IMR-90 (cell line): ENCODE measurements around the gene ZNF675. TPM values are rescaled to one million over a fixed set of nuclear protein-coding genes. Genes with fewer than 3 reads are reported as not detected.
"Not testable (repeated sequence)": the region's sequence is repeated elsewhere in the genome, so short reads cannot be mapped to it uniquely, and the experiment has no call there.

Experiments used
- ATAC-seq: fragments of 200-7000 bp; cut with Tn5 transposase; 2 replicates; pipeline ENCODE4 v1.9.1; 2020; ENCODE audit warnings: low read depth, mild to moderate bottlenecking, moderate library complexity
- BruUV-seq: library from RNA; stranded (reverse); fragments of 400-500 nt; replicated peaks from 2 replicates; lab custom pipeline; 2021; lab: Mats Ljungman, UMichigan
- CTCF ChIA-PET: fragments of 300-600 bp; formaldehyde crosslinking; extraction: SDS; loops from one replicate; lab custom pipeline; 2021; ENCODE audit warnings: antibody characterized with exemption; lab: Yijun Ruan, JAX
- POLR2A ChIA-PET: fragments of 300-600 bp; sonication (Branson Sonifier 250); formaldehyde crosslinking; loops from one replicate; lab custom pipeline; 2022; ENCODE audit warnings: antibody characterized with exemption; ENCODE audit not compliant: unreplicated experiment; lab: Charles Lee
- DNase-seq: peaks from one replicate; pipeline ENCODE4 v3.0.0; 2013
- H2AFZ ChIP-seq: replicated peaks from 2 replicates; pipeline ENCODE3; 2013; ENCODE audit warnings: low read length, mild to moderate bottlenecking; ENCODE audit not compliant: poor library complexity
- H2AK5ac ChIP-seq: 2 replicates; pipeline ENCODE4 v1.6.1; 2013; ENCODE audit warnings: low read depth, low read length, inconsistent platforms
- H2AK9ac ChIP-seq: replicated peaks from 2 replicates; pipeline ENCODE3; 2013; ENCODE audit warnings: mild to moderate bottlenecking, low read depth, low read length, moderate library complexity; ENCODE audit not compliant: poor library complexity
- H2BK120ac ChIP-seq: 2 replicates; pipeline ENCODE4 v1.6.1; 2013; ENCODE audit warnings: low read depth, low read length, inconsistent platforms
- H2BK15ac ChIP-seq: 3 replicates; pipeline ENCODE4 v1.6.1; 2013; ENCODE audit warnings: low read depth, low read length, inconsistent platforms
- H2BK20ac ChIP-seq: 2 replicates; pipeline ENCODE4 v1.6.1; 2013; ENCODE audit warnings: low read depth, mild to moderate bottlenecking, inconsistent platforms, low read length, moderate library complexity
- H2BK5ac ChIP-seq: 2 replicates; pipeline ENCODE4 v1.6.1; 2013; ENCODE audit warnings: mild to moderate bottlenecking, low read depth, low read length, inconsistent platforms; ENCODE audit not compliant: poor library complexity, severe bottlenecking
- H3K14ac ChIP-seq: replicated peaks from 2 replicates; pipeline ENCODE4 v1.6.1; 2013; ENCODE audit warnings: low read depth, low read length, inconsistent platforms
- H3K18ac ChIP-seq: 2 replicates; pipeline ENCODE4 v1.6.1; 2013; ENCODE audit warnings: low read depth, low read length, control low read depth
- H3K23ac ChIP-seq: 2 replicates; pipeline ENCODE4 v1.6.1; 2013; ENCODE audit warnings: low read depth, low read length, inconsistent platforms
- H3K27ac ChIP-seq: 2 replicates; pipeline ENCODE4 v1.5.1; 2013; ENCODE audit warnings: mild to moderate bottlenecking, control low read depth, low read length; ENCODE audit not compliant: insufficient read depth
- H3K27me3 ChIP-seq: 2 replicates; pipeline ENCODE4 v1.6.1; 2013; ENCODE audit warnings: low read length; ENCODE audit not compliant: control insufficient read depth, insufficient read depth
- H3K36me3 ChIP-seq: 2 replicates; pipeline ENCODE4 v1.6.1; 2013; ENCODE audit warnings: low read length, mixed read lengths; ENCODE audit not compliant: control insufficient read depth, insufficient read depth
- H3K4ac ChIP-seq: 2 replicates; pipeline ENCODE4 v1.6.1; 2013; ENCODE audit warnings: low read depth, low read length, inconsistent platforms
- H3K4me1 ChIP-seq: 2 replicates; pipeline ENCODE4 v1.6.1; 2013; ENCODE audit warnings: low read length, mixed read lengths; ENCODE audit not compliant: control insufficient read depth, insufficient read depth
- H3K4me2 ChIP-seq: 2 replicates; pipeline ENCODE4 v1.6.1; 2013; ENCODE audit warnings: low read depth, mild to moderate bottlenecking, control low read depth, low read length, moderate library complexity
- H3K4me3 ChIP-seq: 2 replicates; pipeline ENCODE4 v1.5.1; 2013; ENCODE audit warnings: low read depth, mild to moderate bottlenecking, control low read depth, low read length, moderate library complexity; ENCODE audit not compliant: insufficient read depth
- H3K56ac ChIP-seq: 2 replicates; pipeline ENCODE4 v1.6.1; 2013; ENCODE audit warnings: low read length, inconsistent platforms; ENCODE audit not compliant: insufficient read depth; ENCODE audit errors: extremely low read depth
- H3K79me1 ChIP-seq, 2 experiments: 2 replicates each; pipeline ENCODE4 v1.6.1; 2013; ENCODE audit warnings: low read length in 2 of 2, inconsistent platforms in 1 of 2, low read depth in 1 of 2
- H3K9ac ChIP-seq: 2 replicates; pipeline ENCODE4 v1.6.1; 2013; ENCODE audit warnings: low read depth, low read length, control low read depth
- H3K9me1 ChIP-seq: 2 replicates; pipeline ENCODE4 v1.6.1; 2013; ENCODE audit warnings: low read length, inconsistent platforms; ENCODE audit not compliant: insufficient read depth
- H3K9me3 ChIP-seq: 2 replicates; pipeline ENCODE4 v1.6.1; 2013; ENCODE audit warnings: low read length; ENCODE audit not compliant: control insufficient read depth, insufficient read depth
- H4K20me1 ChIP-seq: 2 replicates; pipeline ENCODE4 v1.6.1; 2013; ENCODE audit warnings: low read length, inconsistent platforms; ENCODE audit not compliant: insufficient read depth
- H4K5ac ChIP-seq: 2 replicates; pipeline ENCODE4 v1.6.1; 2013; ENCODE audit warnings: mild to moderate bottlenecking, low read depth, low read length, control low read depth
- H4K8ac ChIP-seq, 2 experiments: 2 replicates each; pipeline ENCODE4 v1.6.1; 2013; ENCODE audit warnings: low read depth in 2 of 2, low read length in 2 of 2, control low read depth in 1 of 2, inconsistent platforms in 1 of 2
- H4K91ac ChIP-seq: 2 replicates; pipeline ENCODE4 v1.6.1; 2013; ENCODE audit warnings: low read depth, low read length, inconsistent platforms; ENCODE audit not compliant: insufficient read depth
- WGBS, 2 experiments: methylation state at CpG; one replicate each; pipeline versions ENCODE4 v1.1.5 to v1.1.7; 2013; ENCODE audit warnings: missing lambda C conversion rate in 2 of 2; ENCODE audit not compliant: insufficient read length in 1 of 2; ENCODE audit errors: extremely low coverage in 2 of 2; 5-methylcytosine and 5-hydroxymethylcytosine counted together
- dilution Hi-C: fragments of 300-500 bp; cut with HindIII; formaldehyde crosslinking; loops from one replicate; pipeline ENCODE4 v1.14.3; 2018; ENCODE audit warnings: low sequenced_read_pairs; ENCODE audit not compliant: unreplicated experiment
- in situ Hi-C: fragments of 300-500 bp; cut with MboI; formaldehyde crosslinking; loops from 3 replicates; pipeline ENCODE4 v1.14.3; 2019; ENCODE audit warnings: low sequenced_read_pairs, inconsistent platforms, mixed read lengths
- intact Hi-C: fragments of 100-400 bp; cut with micrococcal nuclease; formaldehyde crosslinking; loops from 2 replicates; pipeline ENCODE4 v1.10.0; 2022
- polyA plus RNA-seq, 3 experiments: library from polyadenylated mRNA; depleted of rRNA; stranded (reverse); fragments of >200 nt; gene quantifications; 2 replicates each; pipeline ENCODE4 v1.2.3, GENCODE V29; 2012; ENCODE audit warnings: low replicate concordance in 1 of 3
- total RNA-seq: library from RNA; depleted of rRNA; stranded (reverse); fragments of >200 nt; gene quantifications from 2 replicates; pipeline ENCODE4 v1.2.3, GENCODE V29; 2012

Gene ZNF675
- total and polyA plus RNA-seq, 2 of the 4 experiments (the other 2 are of a cell fraction) = 2.5 to 11.1 TPM

- H2AFZ ChIP-seq, H4K8ac ChIP-seq, H3K4ac ChIP-seq, H3K79me1 ChIP-seq, H2AK5ac ChIP-seq, H3K9ac ChIP-seq, dilution Hi-C loops, H3K9me3 ChIP-seq, H3K9me1 ChIP-seq, DNase-seq, CTCF ChIA-PET, H3K18ac ChIP-seq, ATAC-seq, POLR2A ChIA-PET, H2BK5ac ChIP-seq, H3K4me3 ChIP-seq, H2AK9ac ChIP-seq, H3K27ac ChIP-seq, H2BK15ac ChIP-seq, H3K56ac ChIP-seq, BruUV-seq, intact Hi-C loops, H4K20me1 ChIP-seq, in situ Hi-C loops, H3K23ac ChIP-seq, H3K4me2 ChIP-seq, H3K27me3 ChIP-seq, H3K4me1 ChIP-seq, H3K14ac ChIP-seq, H2BK20ac ChIP-seq, H4K5ac ChIP-seq, H4K91ac ChIP-seq, H3K36me3 ChIP-seq, H2BK120ac ChIP-seq: not testable (repeated sequence)
- WGBS, 2 experiments = no CpG with 5 or more reads among the region's 6 CpGs
Measured at GRCh38 chr19:23730729-23731465, 43.9 kb upstream of the ZNF675 start.

- POLR2A ChIA-PET = not testable (repeated sequence)
Measured at GRCh38 chr19:23724161-23724560, 37.1 kb upstream of the ZNF675 start.

More at GRCh38 chr19:23724161-23724560, 37.1 kb upstream of the ZNF675 start:
- H3K18ac ChIP-seq, H2AFZ ChIP-seq, H3K79me1 ChIP-seq, H2AK5ac ChIP-seq, H2BK15ac ChIP-seq, H3K27ac ChIP-seq, H3K4me3 ChIP-seq, in situ Hi-C loops, H2BK120ac ChIP-seq, H3K4me1 ChIP-seq, H2AK9ac ChIP-seq, H3K27me3 ChIP-seq, H3K36me3 ChIP-seq, H3K4me2 ChIP-seq, H3K9me3 ChIP-seq, CTCF ChIA-PET, ATAC-seq, dilution Hi-C loops, H3K4ac ChIP-seq, H2BK5ac ChIP-seq, DNase-seq, H4K91ac ChIP-seq, H4K8ac ChIP-seq, H3K9me1 ChIP-seq, H2BK20ac ChIP-seq, intact Hi-C loops, H3K9ac ChIP-seq, H4K5ac ChIP-seq, BruUV-seq, H3K14ac ChIP-seq, H4K20me1 ChIP-seq, H3K56ac ChIP-seq, H3K23ac ChIP-seq: not testable (repeated sequence)
- no CpG with 5 or more reads among the region's 6 CpGs for WGBS, 2 experiments
